BE2C (cell line): ENCODE results near the gene ARL6.
A peak's percentile ranks its signal among the peaks of the same experiment; 100 is the strongest.

ENCODE experiments used
- DNase-seq: peaks from one replicate; pipeline ENCODE4 v3.0.0-alpha.2; 2020
- H3K27me3 ChIP-seq: fragments of 250-450 bp; sonication (Bioruptor Pico); 2 replicates; pipeline ENCODE4 v1.5.1; 2020; ENCODE audit warnings: mild to moderate bottlenecking
- H3K36me3 ChIP-seq: fragments of 250-450 bp; sonication (Bioruptor Pico); 2 replicates; pipeline ENCODE4 v1.5.1; 2020; ENCODE audit warnings: mild to moderate bottlenecking
- H3K4me1 ChIP-seq: fragments of 250-450 bp; sonication (Bioruptor Pico); 2 replicates; pipeline ENCODE4 v1.5.1; 2020
- H3K4me3 ChIP-seq: 2 replicates; pipeline ENCODE4 v1.5.1; 2011; ENCODE audit warnings: low read depth, low read length
- H3K9me3 ChIP-seq: fragments of 250-450 bp; sonication (Bioruptor Pico); 2 replicates; pipeline ENCODE4 v1.5.1; 2020
- CTCF ChIP-seq: IDR thresholded peaks from 2 replicates; pipeline ENCODE4 v1.5.1; 2012; ENCODE audit warnings: mild to moderate bottlenecking, low read depth, low read length

Gene ARL6

GRCh38 chr3:97821774-97822358 lies 57.3 kb downstream of the ARL6 start, which contains the start of gene CRYBG3:
CRYBG3 (plus strand) TSS chr3:97822011; CDS start chr3:97822207, 196 bp downstream.
- TF ChIP-seq CTCF: peak; percentile 50
- DNase-seq: peak; percentile 91
- H3K36me3 ChIP-seq: peaks cover 3% of the 10 kb centered on the region; the same call in 1 of the 2 replicates

GRCh38 chr3:97822359-97822775 lies 57.8 kb downstream of the ARL6 start:
- DNase-seq: peak; percentile 67
- no peak for TF ChIP-seq CTCF
- H3K36me3 ChIP-seq: peaks cover 3% of the 10 kb centered on the region; the same call in 1 of the 2 replicates
- H3K4me3 ChIP-seq: peak overlapping the region; percentile 75
- peaks cover 5% of the 10 kb centered on the region; the same call in 1 of the 2 replicates for H3K4me1 ChIP-seq
- H3K27me3 ChIP-seq: no peaks in the 10 kb centered on the region
- H3K9me3 ChIP-seq: no peaks in the 10 kb centered on the region

More at GRCh38 chr3:97821774-97822358, 57.3 kb downstream of the ARL6 start, which contains the start of gene CRYBG3:
- Histone ChIP-seq H3K4me3 (peak within 1 kb of the TSS; percentile 75), H3K4me1 (peaks cover 8% of the 10 kb centered on the region; the same call in 1 of the 2 replicates), H3K27me3 (no peaks in the 10 kb centered on the region), H3K9me3 (no peaks in the 10 kb centered on the region)

GRCh38 chr3:97823046-97824004 lies 58.8 kb downstream of the ARL6 start:
- no peaks in the 10 kb centered on the region for H3K9me3 ChIP-seq
- peaks cover 2% of the 10 kb centered on the region; the same call in 1 of the 2 replicates for H3K4me1 ChIP-seq
- no peaks in the 10 kb centered on the region for H3K27me3 ChIP-seq
- H3K4me3 ChIP-seq: peak overlapping the region; percentile 75
- TF ChIP-seq CTCF: no peak
- H3K36me3 ChIP-seq: peaks cover 3% of the 10 kb centered on the region; the same call in 1 of the 2 replicates
- DNase-seq: no peak

GRCh38 chr3:97825101-97825500 lies 60.5 kb downstream of the ARL6 start:
- DNase-seq: no peak

GRCh38 chr3:97827741-97828471 lies 63.3 kb downstream of the ARL6 start:
- DNase-seq: no peak
- no peak for TF ChIP-seq CTCF

More at GRCh38 chr3:97825101-97825500, 60.5 kb downstream of the ARL6 start:
- no peaks in the 10 kb centered on the region for H3K27me3 ChIP-seq
- H3K36me3 ChIP-seq: peaks cover 3% of the 10 kb centered on the region; the same call in 1 of the 2 replicates
- H3K4me1 ChIP-seq: no peaks in the 10 kb centered on the region
- no peak for TF ChIP-seq CTCF
- no peaks in the 10 kb centered on the region for H3K9me3 ChIP-seq
- H3K4me3 ChIP-seq: no peak overlapping the region

More at GRCh38 chr3:97827741-97828471, 63.3 kb downstream of the ARL6 start:
- H3K4me1 ChIP-seq: no peaks in the 10 kb centered on the region
- H3K4me3 ChIP-seq: no peak overlapping the region
- H3K27me3 ChIP-seq: no peaks in the 10 kb centered on the region
- H3K9me3 ChIP-seq: no peaks in the 10 kb centered on the region
- no peaks in the 10 kb centered on the region for H3K36me3 ChIP-seq
